ENCODE results near the gene ITGB7. TPM values are rescaled to one million over a fixed set of nuclear protein-coding genes. Genes with fewer than 3 reads are reported as not detected.

Gene ITGB7
- total and polyA plus RNA-seq, 9 of the 15 experiments (the other 6 are each of a cell fraction or from before 2014, with no cell fraction given), result 0.06 to 2.0 (median 0.67) TPM

DNA sequence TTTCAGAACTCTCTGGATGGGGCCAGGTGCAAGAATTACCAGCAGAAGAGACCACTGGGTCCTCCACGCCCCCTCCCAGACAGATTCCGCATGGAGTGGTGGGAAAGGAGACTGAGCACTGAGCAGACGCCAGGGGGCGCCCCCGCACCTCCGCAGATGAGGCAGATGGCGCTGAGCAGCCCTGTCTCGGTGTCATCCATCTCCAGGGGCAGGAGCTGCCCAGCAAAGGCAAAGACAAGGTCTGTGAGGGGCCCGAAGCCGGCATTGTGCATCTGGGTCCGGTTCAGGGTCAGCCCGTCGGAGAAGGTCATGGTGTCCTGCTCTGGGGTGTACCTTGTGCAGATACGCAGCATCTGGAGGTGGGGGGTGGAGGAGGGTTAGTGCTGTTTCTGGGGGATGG lies 6.3 kb upstream of the ITGB7 start (continued):
- no peak for TF ChIP-seq POLR2B (IDR thresholded peaks at IDR 0.05; ENCODE audit: low read depth, partially characterized antibody)
- TF ChIP-seq NR2C1 (IDR thresholded peaks at IDR 0.05), result no peak
- TF ChIP-seq NR2C1 (tag; IDR thresholded peaks at IDR 0.05), result no peak
- TF ChIP-seq ELF1 (tag; IDR thresholded peaks at IDR 0.05), result no peak
- TF ChIP-seq ZNF561 (CRISPR knock-in tag; conservative IDR thresholded peaks at IDR 0.05), result no peak
- TF ChIP-seq ZNF717 (CRISPR knock-in tag; IDR thresholded peaks at IDR 0.05), result no peak
- TF ChIP-seq ESRRA (IDR thresholded peaks at IDR 0.05; ENCODE audit: borderline replicate concordance, low read depth), result no peak
- no peak for TF ChIP-seq KAT2B (IDR thresholded peaks at IDR 0.05; ENCODE audit: low read depth, low read length)
- TF ChIP-seq XRCC3 (IDR thresholded peaks at IDR 0.05), result no peak
- TF ChIP-seq NELFE (IDR thresholded peaks at IDR 0.05; ENCODE audit: insufficient read depth, insufficient read length), result no peak
- TF ChIP-seq, protein P1, sequence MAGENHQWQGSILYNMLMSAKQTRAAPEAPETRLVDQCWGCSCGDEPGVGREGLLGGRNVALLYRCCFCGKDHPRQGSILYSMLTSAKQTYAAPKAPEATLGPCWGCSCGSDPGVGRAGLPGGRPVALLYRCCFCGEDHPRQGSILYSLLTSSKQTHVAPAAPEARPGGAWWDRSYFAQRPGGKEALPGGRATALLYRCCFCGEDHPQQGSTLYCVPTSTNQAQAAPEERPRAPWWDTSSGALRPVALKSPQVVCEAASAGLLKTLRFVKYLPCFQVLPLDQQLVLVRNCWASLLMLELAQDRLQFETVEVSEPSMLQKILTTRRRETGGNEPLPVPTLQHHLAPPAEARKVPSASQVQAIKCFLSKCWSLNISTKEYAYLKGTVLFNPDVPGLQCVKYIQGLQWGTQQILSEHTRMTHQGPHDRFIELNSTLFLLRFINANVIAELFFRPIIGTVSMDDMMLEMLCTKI (IDR thresholded peaks at IDR 0.05; ENCODE audit: partially characterized antibody), result no peak
- TF ChIP-seq, protein P2, sequence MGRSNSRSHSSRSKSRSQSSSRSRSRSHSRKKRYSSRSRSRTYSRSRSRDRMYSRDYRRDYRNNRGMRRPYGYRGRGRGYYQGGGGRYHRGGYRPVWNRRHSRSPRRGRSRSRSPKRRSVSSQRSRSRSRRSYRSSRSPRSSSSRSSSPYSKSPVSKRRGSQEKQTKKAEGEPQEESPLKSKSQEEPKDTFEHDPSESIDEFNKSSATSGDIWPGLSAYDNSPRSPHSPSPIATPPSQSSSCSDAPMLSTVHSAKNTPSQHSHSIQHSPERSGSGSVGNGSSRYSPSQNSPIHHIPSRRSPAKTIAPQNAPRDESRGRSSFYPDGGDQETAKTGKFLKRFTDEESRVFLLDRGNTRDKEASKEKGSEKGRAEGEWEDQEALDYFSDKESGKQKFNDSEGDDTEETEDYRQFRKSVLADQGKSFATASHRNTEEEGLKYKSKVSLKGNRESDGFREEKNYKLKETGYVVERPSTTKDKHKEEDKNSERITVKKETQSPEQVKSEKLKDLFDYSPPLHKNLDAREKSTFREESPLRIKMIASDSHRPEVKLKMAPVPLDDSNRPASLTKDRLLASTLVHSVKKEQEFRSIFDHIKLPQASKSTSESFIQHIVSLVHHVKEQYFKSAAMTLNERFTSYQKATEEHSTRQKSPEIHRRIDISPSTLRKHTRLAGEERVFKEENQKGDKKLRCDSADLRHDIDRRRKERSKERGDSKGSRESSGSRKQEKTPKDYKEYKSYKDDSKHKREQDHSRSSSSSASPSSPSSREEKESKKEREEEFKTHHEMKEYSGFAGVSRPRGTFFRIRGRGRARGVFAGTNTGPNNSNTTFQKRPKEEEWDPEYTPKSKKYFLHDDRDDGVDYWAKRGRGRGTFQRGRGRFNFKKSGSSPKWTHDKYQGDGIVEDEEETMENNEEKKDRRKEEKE (IDR thresholded peaks at IDR 0.05; ENCODE audit: borderline replicate concordance in 1 of 2, control insufficient read depth in 1 of 2, low read depth in 2 of 2, low read length in 1 of 2), result no peak
- TF ChIP-seq ZNF354B (CRISPR knock-in tag; IDR thresholded peaks at IDR 0.05), result no peak
- no peak for TF ChIP-seq ZNF282 (CRISPR knock-in tag; IDR thresholded peaks at IDR 0.05)
- TF ChIP-seq SREBF2 (CRISPR knock-in tag; IDR thresholded peaks at IDR 0.05), result no peak
- no peak for TF ChIP-seq CHD4 (IDR thresholded peaks at IDR 0.05; ENCODE audit: insufficient read depth, insufficient replicate concordance, low read depth, low read length, poor library complexity, severe bottlenecking)
- no peak for TF ChIP-seq ZNF431 (CRISPR knock-in tag; IDR thresholded peaks at IDR 0.05)
- no peak for TF ChIP-seq SOX6 (IDR thresholded peaks at IDR 0.05)
- no peak for TF ChIP-seq TBP (optimal IDR thresholded peaks at IDR 0.05; ENCODE audit: low read depth, low read length)
- TF ChIP-seq CBX3 (IDR thresholded peaks at IDR 0.05; ENCODE audit: borderline replicate concordance in 1 of 2, low read length in 2 of 2), result no peak
- TF ChIP-seq ZNF584 (CRISPR knock-in tag; IDR thresholded peaks at IDR 0.05; ENCODE audit: low read depth), result no peak
